H1 (cell line): ENCODE results near the gene DNAJA1. TPM values are rescaled to one million over a fixed set of nuclear protein-coding genes. Genes with fewer than 3 reads are reported as not detected.

ENCODE experiments used
- BRCA1 ChIP-seq: IDR thresholded peaks from 2 replicates; pipeline ENCODE4 v1.6.1; 2012; ENCODE audit warnings: low read depth, low read length, improper control_type of control experiment
- CHD1 ChIP-seq: IDR thresholded peaks from 2 replicates; pipeline ENCODE4 v1.6.1; 2012; ENCODE audit warnings: low read depth, low read length, improper control_type of control experiment
- GTF2F1 ChIP-seq: IDR thresholded peaks from 2 replicates; pipeline ENCODE4 v1.6.1; 2012; ENCODE audit warnings: low read depth, low read length, improper control_type of control experiment, borderline replicate concordance
- HDAC2 ChIP-seq, 2 experiments: fragments of 300-600 bp in 1 of 2; sonication (generic) in 1 of 2; IDR thresholded peaks; 2 replicates each; pipeline ENCODE4 v1.6.1; 2011 to 2012; ENCODE audit warnings: low read depth in 2 of 2, low read length in 2 of 2, mild to moderate bottlenecking in 2 of 2, moderate library complexity in 2 of 2, borderline replicate concordance in 1 of 2, inconsistent platforms in 1 of 2
- JUN ChIP-seq: IDR thresholded peaks from 2 replicates; pipeline ENCODE4 v1.6.1; 2011; ENCODE audit warnings: low read depth, mild to moderate bottlenecking, improper control_type of control experiment, low read length
- KDM4A ChIP-seq: IDR thresholded peaks from one replicate; pipeline ENCODE4 v1.7.1; 2012; ENCODE audit warnings: low read depth, mild to moderate bottlenecking, moderate library complexity, low read length, inconsistent platforms; ENCODE audit not compliant: severe bottlenecking
- PHF8 ChIP-seq: fragments of 200-600 bp; sonication (generic); conservative IDR thresholded peaks from 2 replicates; pipeline ENCODE4 v1.7.1; 2012; ENCODE audit warnings: low read depth, mild to moderate bottlenecking, inconsistent platforms, low read length, moderate library complexity
- RBBP5 ChIP-seq: IDR thresholded peaks from 2 replicates; pipeline ENCODE4 v1.7.1; 2012; ENCODE audit warnings: low read depth, mild to moderate bottlenecking, inconsistent platforms, low read length, moderate library complexity, borderline replicate concordance
- SIN3A ChIP-seq, 2 experiments: IDR thresholded peaks in 1 of 2; conservative IDR thresholded peaks in 1 of 2; 2 replicates each; pipeline ENCODE4 v1.6.1; 2011 to 2012; ENCODE audit warnings: low read length in 2 of 2, improper control_type of control experiment in 1 of 2, low read depth in 1 of 2, mild to moderate bottlenecking in 1 of 2
- SP2 ChIP-seq: IDR thresholded peaks from 2 replicates; pipeline ENCODE4 v1.6.1; 2012; ENCODE audit warnings: mild to moderate bottlenecking, low read length, inconsistent platforms
- SP4 ChIP-seq: IDR thresholded peaks from 2 replicates; pipeline ENCODE4 v1.6.1; 2012; ENCODE audit warnings: low read length, inconsistent platforms
- TAF1 ChIP-seq: IDR thresholded peaks from 2 replicates; pipeline ENCODE4 v1.6.1; 2011; ENCODE audit warnings: mild to moderate bottlenecking, low read depth, low read length
- TAF7 ChIP-seq: optimal IDR thresholded peaks from 2 replicates; pipeline ENCODE3; 2011; ENCODE audit warnings: low read depth, mild to moderate bottlenecking, inconsistent platforms, low read length, moderate library complexity, borderline replicate concordance
- TBP ChIP-seq: IDR thresholded peaks from 2 replicates; pipeline ENCODE4 v1.6.1; 2011; ENCODE audit warnings: low read depth, low read length, improper control_type of control experiment
- polyA plus RNA-seq, 7 experiments: library from polyadenylated mRNA; depleted of rRNA in 3 of 7; stranded (reverse) in 5 of 7; unstranded in 2 of 7; fragments of >200 nt in 5 of 7; fragments of 200-250 nt in 2 of 7; gene quantifications; 1 replicate in 5 of 7; 2 replicates in 1 of 7; 4 replicates in 1 of 7; pipeline versions ENCODE4 v1.2.1 to v1.2.3, GENCODE V29; 2011 to 2013; ENCODE audit warnings: missing spikeins in 2 of 7, mixed read lengths in 2 of 7
- total RNA-seq: library from RNA; stranded (reverse); fragmentation: NEBNext Ultra II Directional; extraction: Animal tissue kit (Norgen Biotek cat#: 25700); gene quantifications from 2 replicates; pipeline ENCODE4 v1.2.1, GENCODE V29; 2021
- TF ChIP-seq, protein P1 (sequence below): IDR thresholded peaks from 2 replicates; pipeline ENCODE4 v1.6.1; 2012; ENCODE audit warnings: inconsistent platforms
- TF ChIP-seq, protein P2 (sequence below): IDR thresholded peaks from 2 replicates; pipeline ENCODE4 v1.6.1; 2011; ENCODE audit warnings: low read length, improper control_type of control experiment

The DNAJA1 gene
- total and polyA plus RNA-seq, 2 of the 8 experiments (the other 6 are each of a cell fraction or from before 2014, with no cell fraction given), result 54.4 to 159 TPM

DNA sequence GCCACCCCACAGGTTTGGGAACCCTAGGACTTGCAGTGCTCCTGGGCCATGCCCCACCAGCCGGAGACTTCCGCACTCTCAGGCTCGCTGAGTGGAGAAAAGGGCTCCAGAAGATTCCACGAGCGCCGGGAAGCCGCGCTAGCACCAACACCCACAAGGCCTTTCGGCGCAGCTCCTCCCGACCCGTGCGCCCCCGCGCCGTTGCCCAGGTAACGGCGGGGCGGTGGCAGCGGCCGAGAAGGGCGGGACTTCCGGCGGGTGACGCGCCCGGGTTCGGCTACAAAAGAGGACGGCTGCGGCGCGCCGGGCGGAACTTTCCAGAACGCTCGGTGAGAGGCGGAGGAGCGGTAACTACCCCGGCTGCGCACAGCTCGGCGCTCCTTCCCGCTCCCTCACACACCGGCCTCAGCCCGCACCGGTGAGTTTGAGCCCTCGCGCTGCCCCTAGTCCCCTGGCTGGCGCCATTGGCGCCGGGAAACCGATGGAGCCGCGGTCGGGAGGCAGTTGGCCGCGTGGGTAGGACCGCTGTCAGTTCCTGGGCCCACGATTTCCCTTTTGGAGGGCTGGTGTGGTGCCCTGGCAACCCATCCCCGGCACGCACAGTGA is at the start of gene DNAJA1 (continued):
- 0 out of 2 replicates have a peak, but pooled peaks have one; percentile 26 for TF ChIP-seq CHD1
- TF ChIP-seq SP2, result peak; percentile 18; the same call in 1 of the 2 replicates
- TF ChIP-seq BRCA1, result no peak
- TF ChIP-seq, protein P1, sequence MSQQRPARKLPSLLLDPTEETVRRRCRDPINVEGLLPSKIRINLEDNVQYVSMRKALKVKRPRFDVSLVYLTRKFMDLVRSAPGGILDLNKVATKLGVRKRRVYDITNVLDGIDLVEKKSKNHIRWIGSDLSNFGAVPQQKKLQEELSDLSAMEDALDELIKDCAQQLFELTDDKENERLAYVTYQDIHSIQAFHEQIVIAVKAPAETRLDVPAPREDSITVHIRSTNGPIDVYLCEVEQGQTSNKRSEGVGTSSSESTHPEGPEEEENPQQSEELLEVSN, result no peak
- peak; percentile 79 for TF ChIP-seq KDM4A
- peak in 1 of 2 experiments; percentile 71; a peak in 1 of 4 replicates for TF ChIP-seq HDAC2 (IDR thresholded peaks at IDR 0.05; ENCODE audit: borderline replicate concordance in 1 of 2, low read depth in 2 of 2, low read length in 2 of 2)
- TF ChIP-seq, protein P2, sequence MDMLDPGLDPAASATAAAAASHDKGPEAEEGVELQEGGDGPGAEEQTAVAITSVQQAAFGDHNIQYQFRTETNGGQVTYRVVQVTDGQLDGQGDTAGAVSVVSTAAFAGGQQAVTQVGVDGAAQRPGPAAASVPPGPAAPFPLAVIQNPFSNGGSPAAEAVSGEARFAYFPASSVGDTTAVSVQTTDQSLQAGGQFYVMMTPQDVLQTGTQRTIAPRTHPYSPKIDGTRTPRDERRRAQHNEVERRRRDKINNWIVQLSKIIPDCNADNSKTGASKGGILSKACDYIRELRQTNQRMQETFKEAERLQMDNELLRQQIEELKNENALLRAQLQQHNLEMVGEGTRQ, result no peak
- TF ChIP-seq SP4, result no peak
- TF ChIP-seq PHF8, result peak; percentile 95
- TF ChIP-seq TAF1, result peak; percentile 99
- no peak for TF ChIP-seq JUN
- peak; percentile 97 for TF ChIP-seq TBP
- TF ChIP-seq TAF7, result peak; percentile 91
- peak; percentile 97 for TF ChIP-seq GTF2F1
- TF ChIP-seq SIN3A (conservative IDR thresholded peaks at IDR 0.05 in 1 of 2, IDR thresholded peaks at IDR 0.05 in 1 of 2; ENCODE audit: low read depth in 1 of 2, low read length in 2 of 2), result peak in 1 of 2 experiments; percentile 76; a peak in 2 of 4 replicates
- 0 out of 2 replicates have a peak, but pooled peaks have one; percentile 70 for TF ChIP-seq RBBP5
